ENCODE data around the gene THRA.

Gene THRA

GRCh38 chr17:40032322-40033320 is 30.1 kb upstream of the THRA start:
- no peak for DNase-seq (ENCODE audit: low spot score)
- POLR2A ChIA-PET (ENCODE audit: low non-redundant PET), result no interaction called here
- H3K27ac ChIP-seq, result peak overlapping the region; percentile 66
- CTCF ChIA-PET, result interaction anchor here (0.6 to 1.9 kb wide), 4 partner anchors 7 to 80 kb away, joined by 3 to 6 read pairs (median 4); no protein-coding TSS in a partner anchor
- TF ChIP-seq CTCF (conservative IDR thresholded peaks at IDR 0.05; ENCODE audit: low read depth), result no peak

DNA sequence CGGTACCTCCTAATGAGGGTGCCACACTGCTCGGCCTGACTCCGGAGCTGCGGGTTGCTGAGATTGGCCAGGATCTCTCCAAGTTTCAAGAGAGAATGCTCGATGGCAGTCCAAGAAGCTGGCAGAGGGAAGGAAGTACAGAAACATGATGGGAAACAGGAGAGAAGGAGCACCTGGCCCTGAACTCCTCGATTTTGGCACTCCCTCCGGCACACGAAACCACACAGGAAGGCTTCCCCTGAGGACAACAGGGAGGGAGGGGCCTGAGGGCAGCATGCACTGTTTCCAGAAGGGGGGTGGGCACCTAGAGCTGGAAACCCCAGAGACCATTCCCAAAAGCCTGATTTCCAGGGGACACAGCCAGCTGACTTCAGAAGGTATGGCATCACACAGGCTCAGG is 29.4 kb upstream of the THRA start:
- no peak for DNase-seq (ENCODE audit: low spot score)
- peak overlapping the region; percentile 66 for H3K27ac ChIP-seq
- CTCF ChIA-PET, result interaction anchor here (1.9 kb wide), 1 partner anchor 53 kb away, joined by 5 read pairs; no protein-coding TSS in a partner anchor
- POLR2A ChIA-PET (ENCODE audit: low non-redundant PET), result interaction anchor here (0.6 kb wide), 1 partner anchor 50 kb away, joined by 4 read pairs; no protein-coding TSS in a partner anchor
- no peak for TF ChIP-seq CTCF (conservative IDR thresholded peaks at IDR 0.05; ENCODE audit: low read depth)

DNA sequence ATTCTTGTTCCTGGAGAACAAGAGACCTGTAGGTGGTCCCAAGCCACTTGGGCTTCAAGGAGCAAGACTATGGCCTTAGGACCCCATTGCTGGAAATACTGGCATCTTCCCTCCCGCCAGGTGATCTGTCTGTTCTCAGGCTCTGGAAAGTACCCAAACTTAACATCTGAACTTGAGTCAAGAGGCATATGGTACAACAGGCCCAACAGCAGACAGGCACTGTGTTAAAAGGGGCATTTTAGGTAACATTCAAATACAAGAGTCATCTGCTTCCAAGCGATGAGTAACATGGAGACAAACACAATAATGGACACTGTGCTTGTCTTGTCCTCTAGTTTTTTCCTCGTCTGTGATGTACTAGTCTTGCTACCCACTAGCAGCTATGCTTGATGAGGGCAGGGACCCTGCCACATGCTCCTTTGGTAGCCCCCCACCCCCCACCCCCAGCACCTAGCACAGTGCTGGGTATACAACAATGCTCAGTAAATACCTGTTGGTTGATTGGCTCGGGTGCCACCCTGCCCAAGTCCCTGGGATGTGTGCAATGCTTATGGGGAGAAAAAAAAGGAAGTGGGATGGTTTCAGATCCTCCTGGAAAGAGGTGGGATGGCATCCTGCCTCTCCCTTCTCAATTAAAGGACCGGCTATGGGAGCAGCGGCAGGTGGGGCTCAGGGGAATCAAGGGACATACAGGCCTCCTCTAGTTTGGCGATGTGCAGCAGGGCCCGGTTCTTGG is 28.2 kb upstream of the THRA start:
- no peak for DNase-seq (ENCODE audit: low spot score)
- no peak for TF ChIP-seq CTCF (conservative IDR thresholded peaks at IDR 0.05; ENCODE audit: low read depth)
- peak overlapping the region; percentile 7; the same call in 1 of the 2 replicates for H3K27ac ChIP-seq
- CTCF ChIA-PET, result interaction anchor here (0.6 to 1.5 kb wide), 2 partner anchors 8 to 328 kb away, joined by 3 to 6 read pairs; no protein-coding TSS in a partner anchor
- POLR2A ChIA-PET (ENCODE audit: low non-redundant PET), result no interaction called here

DNA sequence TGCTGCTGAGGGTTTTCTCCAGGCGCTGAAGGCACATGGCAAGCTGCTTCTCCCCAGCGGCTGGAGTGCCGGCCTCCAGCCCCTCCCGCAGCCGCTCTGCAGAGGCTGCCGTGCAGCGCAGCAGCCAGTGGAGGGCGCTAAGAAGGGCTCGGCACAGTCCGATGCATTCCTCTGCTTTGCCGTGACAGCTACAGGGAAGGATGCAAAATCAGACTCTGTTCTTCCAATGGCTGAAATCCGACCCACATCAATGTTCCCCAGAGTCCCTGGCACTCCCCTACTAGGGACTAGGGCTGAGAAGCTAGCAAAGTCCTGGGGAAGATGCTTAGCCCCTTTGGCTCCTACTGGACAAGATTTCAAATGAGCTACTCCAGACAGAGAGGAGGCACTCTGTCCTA is 27.6 kb upstream of the THRA start:
- ChIA-PET POLR2A (ENCODE audit: low non-redundant PET) (no interaction called here), CTCF (interaction anchor here (0.6 to 1.5 kb wide), 4 partner anchors 9 to 329 kb away, joined by 3 to 6 read pairs (median 4); no protein-coding TSS in a partner anchor)
- peak; percentile 46 for TF ChIP-seq CTCF (conservative IDR thresholded peaks at IDR 0.05; ENCODE audit: low read depth)
- no peak for DNase-seq (ENCODE audit: low spot score)
- peak overlapping the region; percentile 7; the same call in 1 of the 2 replicates for H3K27ac ChIP-seq

DNA sequence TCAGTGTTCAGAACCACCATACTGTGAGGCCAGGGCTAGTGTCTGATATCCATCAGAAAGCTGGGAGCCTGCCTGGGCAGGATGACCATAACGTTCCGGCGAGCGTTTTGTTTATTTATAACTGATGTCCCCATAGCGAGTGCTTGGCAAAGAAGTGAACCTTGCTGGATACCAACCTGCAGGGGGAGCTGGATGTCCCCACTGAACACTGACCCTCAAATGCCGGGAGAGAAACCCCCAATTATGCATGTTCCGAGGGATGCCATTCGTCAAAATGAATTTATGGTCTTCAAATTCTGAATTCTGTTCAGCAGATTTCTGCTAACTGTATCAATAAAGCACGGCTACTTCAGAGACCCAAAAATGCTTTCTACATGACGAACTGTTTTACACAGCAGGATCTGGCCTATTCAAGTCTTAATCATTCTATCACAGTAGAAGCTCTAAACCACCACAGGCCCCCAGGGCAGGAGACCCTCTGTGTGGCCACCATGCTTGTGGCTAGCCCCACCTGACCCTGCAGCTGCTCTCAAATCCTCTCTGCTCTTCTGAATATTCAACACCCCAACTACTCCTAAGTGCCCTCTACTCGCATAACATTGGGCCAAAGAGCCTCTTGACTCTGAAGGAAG is 23.8 kb upstream of the THRA start:
- DNase-seq (ENCODE audit: low spot score), result no peak
- ChIA-PET POLR2A (ENCODE audit: low non-redundant PET) (no interaction called here), CTCF (interaction anchor here (0.5 to 1.7 kb wide), 6 partner anchors 9 to 47 kb away, joined by 3 to 6 read pairs (median 4); no protein-coding TSS in a partner anchor)
- H3K27ac ChIP-seq, result peak overlapping the region; percentile 52
- peak; percentile 44 for TF ChIP-seq CTCF (conservative IDR thresholded peaks at IDR 0.05; ENCODE audit: low read depth)
